ENCODE results near the gene MICU1. TPM values are rescaled to one million over a fixed set of nuclear protein-coding genes. Genes with fewer than 3 reads are reported as not detected.

The MICU1 gene
- total and polyA plus RNA-seq, 2 donors (not counting 3 experiments of a cell fraction or from before 2014, with no cell fraction given) = 27.5 to 48.0 TPM

- Histone ChIP-seq H3K4me2 (ENCODE audit: insufficient read depth, low read length) (no peak overlapping the region), H3K9me1 (replicated peaks; ENCODE audit: control insufficient read depth, extremely low read depth, insufficient read depth, low read length) (no peaks in the 10 kb centered on the region), H3K9ac (replicated peaks; ENCODE audit: extremely low read depth, insufficient read depth, low read length) (no peak overlapping the region), H3K4me3 (replicated peaks in 1 of 3; ENCODE audit: insufficient read depth in 1 of 3, low read depth in 1 of 3, low read length in 3 of 3) (no peak overlapping the region), H3K9me3 (replicated peaks; ENCODE audit: control insufficient read depth, insufficient read depth, low read length) (no peaks in the 10 kb centered on the region), H3K4me1 (ENCODE audit: control insufficient read depth, extremely low read depth, insufficient read depth, low read length) (peaks cover 3% of the 10 kb centered on the region), H2AFZ (ENCODE audit: low read depth, low read length) (no peak overlapping the region), H4K20me1 (replicated peaks; ENCODE audit: control insufficient read depth, extremely low read depth, insufficient read depth, low read length) (no peaks in the 10 kb centered on the region), H3K36me3 (ENCODE audit: control insufficient read depth in 2 of 2, extremely low read depth in 1 of 2, insufficient read depth in 2 of 2, low read length in 2 of 2) (no peaks in the 10 kb centered on the region), H3K27ac (ENCODE audit: insufficient read depth, low read depth, low read length) (no peak overlapping the region), H3K27me3 (ENCODE audit: control insufficient read depth in 2 of 2, insufficient read depth in 2 of 2, low read length in 2 of 2) (no peaks in the 10 kb centered on the region), H3K79me2 (ENCODE audit: control insufficient read depth, insufficient read depth, low read length) (peaks cover 11% of the 10 kb centered on the region)
- no peak for DNase-seq (ENCODE audit: low read depth, low spot score)
- intact Hi-C loops (cut with micrococcal nuclease) = no loop called here
- FAIRE-seq = no peak
- TF ChIP-seq JUN (IDR thresholded peaks at IDR 0.05; ENCODE audit: borderline replicate concordance, insufficient read depth, insufficient read length, low read depth) (no peak), CTCF (IDR thresholded peaks at IDR 0.05; ENCODE audit: extremely low read depth in 1 of 2, insufficient read depth in 1 of 2, low read depth in 1 of 2, low read length in 2 of 2) (no peak), FOS (IDR thresholded peaks at IDR 0.05; ENCODE audit: borderline replicate concordance, insufficient read depth, low read length) (no peak), EZH2 (IDR thresholded peaks at IDR 0.05; ENCODE audit: borderline replicate concordance, low read depth, low read length, severe bottlenecking) (no peak), POLR2A (IDR thresholded peaks at IDR 0.05; ENCODE audit: low read depth, low read length) (no peak), MYC (IDR thresholded peaks at IDR 0.05; ENCODE audit: low read depth, low read length) (no peak), MAX (IDR thresholded peaks at IDR 0.05; ENCODE audit: insufficient read depth, insufficient read length) (no peak), GATA2 (IDR thresholded peaks at IDR 0.05; ENCODE audit: insufficient read depth, insufficient read length, low read depth, low read length) (no peak), POLR2AphosphoS5 (IDR thresholded peaks at IDR 0.05; ENCODE audit: insufficient read depth, low read depth, low read length) (no peak)
- CTCF ChIA-PET = interaction anchor here (0.7 kb wide), 1 partner anchor 9 kb away, joined by 3 read pairs; no protein-coding TSS in a partner anchor
- dilution Hi-C loops (cut with MboI; ENCODE audit: extremely low pct_ligation_motif_present, low sequenced_read_pairs) = no loop called here
- BruUV-seq (replicated peaks) = no TSS peak
- POLR2A ChIA-PET = no interaction called here
These were observed 9.9 kb downstream of the MICU1 start for GRCh38 chr10:72615970-72616369.

Data from endothelial cell of umbilical vein (primary cell).